Femur (tissue), 1 donor: ENCODE results near the gene DOCK10.

ENCODE experiments used
- DNase-seq: peaks from one replicate; pipeline ENCODE4 v3.0.0-alpha.2; 2017

Gene DOCK10

GRCh38 chr2:224816816-224817215 lies 225.5 kb downstream of the DOCK10 start:
- DNase-seq = no peak

DNA sequence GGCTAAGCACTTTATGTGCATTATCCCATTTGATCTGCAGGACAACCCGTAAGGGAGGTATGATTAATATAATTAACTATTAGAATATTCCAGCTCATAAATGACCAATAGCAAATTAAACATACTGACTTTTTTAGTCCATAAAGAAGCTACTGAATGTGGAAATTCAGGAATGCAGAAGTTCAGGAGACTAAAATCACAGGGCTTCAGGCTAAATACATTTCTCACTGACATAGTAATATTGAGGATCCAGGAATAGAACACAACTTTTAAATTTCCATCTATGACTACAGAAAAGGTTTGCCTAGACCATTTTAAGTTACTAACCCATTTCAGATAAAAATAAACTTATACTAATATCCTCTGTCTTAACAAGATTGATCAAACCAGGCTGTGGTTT lies 228.7 kb downstream of the DOCK10 start:
- DNase-seq = no peak

DNA sequence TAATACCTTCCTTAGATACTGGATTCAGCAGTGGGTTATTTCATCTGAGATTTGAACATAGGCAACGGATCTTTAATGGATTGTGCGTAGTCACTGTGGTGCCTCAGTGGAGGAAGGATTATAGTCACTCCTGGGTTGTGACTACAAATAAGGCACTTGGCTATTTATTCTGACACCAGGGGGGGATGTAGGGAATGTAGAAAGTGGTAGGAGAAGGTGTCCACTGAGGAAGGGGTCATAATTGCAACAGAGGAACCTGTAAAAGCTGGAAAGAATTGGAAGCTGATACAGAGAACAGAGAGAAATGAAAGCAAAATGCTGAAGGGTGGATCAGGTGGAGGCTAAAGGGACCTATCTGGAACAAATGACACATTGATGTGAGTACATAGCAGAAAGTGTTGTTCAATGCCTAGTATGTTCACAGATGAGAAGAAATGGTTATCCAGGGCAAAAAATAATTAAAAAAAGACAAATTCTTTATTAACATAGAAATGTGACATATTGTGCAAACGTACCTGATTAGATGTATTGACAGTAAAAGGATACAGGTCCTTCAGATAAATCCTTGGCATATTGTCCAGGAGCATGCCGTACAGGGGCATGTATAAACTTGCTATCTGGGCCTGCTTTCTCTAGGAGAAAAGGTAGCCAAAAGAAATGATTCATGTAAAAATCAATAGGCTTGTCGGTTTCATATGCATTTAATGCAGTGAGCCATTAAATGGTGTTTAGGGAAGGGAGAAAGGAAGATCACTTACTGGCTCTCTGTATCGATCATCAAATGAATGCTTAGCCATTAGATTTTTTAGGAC lies 234.9 kb downstream of the DOCK10 start:
- DNase-seq = no peak

DNA sequence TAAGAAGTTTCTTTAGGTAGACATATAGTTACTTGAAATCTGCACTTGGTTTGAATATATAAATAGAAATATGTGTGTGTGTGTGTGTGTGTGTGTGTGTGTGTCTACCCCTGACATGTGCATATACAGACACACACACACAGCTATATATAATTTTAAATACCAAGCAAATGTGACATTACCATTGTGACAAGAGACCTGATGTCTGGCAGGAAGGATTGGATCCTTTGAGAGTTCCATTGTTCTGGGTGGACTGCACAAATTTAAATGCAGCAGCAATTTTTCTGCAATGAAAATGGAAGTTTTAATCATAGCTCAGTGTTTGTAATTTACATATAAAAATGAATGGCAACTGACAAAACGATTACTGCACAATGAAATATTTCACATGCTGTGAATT lies 238.3 kb downstream of the DOCK10 start:
- DNase-seq = no peak

DNA sequence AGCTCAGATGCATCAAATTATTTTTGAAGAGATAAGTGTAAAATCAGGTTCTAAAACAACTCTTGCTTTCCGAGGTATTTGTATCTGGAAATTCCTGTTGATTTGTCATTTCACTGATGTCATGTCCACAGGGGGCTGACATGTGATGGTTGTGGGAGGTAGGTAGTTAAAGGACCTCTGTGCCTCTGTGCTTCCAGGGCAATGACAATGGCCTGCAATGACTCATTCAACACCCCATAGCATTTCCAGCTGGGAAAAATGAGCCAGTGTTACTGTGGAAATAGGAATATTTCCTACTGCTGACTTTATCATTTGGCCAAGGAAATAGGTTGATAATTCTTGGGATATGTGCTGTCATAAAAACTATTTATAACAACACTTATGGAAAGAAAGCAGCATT lies 239.9 kb downstream of the DOCK10 start:
- no peak for DNase-seq

- DNase-seq = no peak
Measured at GRCh38 chr2:224801360-224801759, 240.9 kb downstream of the DOCK10 start.

DNA sequence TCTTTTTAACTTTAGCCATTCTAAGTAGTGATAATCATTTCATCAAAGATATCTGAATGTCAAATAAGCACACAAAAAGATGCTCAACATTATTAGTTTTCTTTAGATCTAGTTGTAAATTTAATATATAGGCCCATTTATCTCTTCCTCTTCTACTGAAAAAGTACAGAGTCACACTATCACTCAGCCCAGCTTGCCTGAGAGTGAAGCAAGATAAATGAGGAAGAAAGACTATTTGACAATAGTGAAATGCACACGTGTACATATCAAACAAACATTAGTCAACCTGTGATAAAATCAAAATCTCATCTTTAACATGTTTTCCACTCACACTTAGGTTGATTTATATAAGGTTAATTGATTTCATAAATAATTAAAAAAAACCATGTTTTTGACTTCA lies 242.6 kb downstream of the DOCK10 start:
- no peak for DNase-seq

- no peak for DNase-seq
Measured at GRCh38 chr2:224798180-224798579, 244.1 kb downstream of the DOCK10 start.

- no peak for DNase-seq
Measured at GRCh38 chr2:224796695-224797305, 245.5 kb downstream of the DOCK10 start.

DNA sequence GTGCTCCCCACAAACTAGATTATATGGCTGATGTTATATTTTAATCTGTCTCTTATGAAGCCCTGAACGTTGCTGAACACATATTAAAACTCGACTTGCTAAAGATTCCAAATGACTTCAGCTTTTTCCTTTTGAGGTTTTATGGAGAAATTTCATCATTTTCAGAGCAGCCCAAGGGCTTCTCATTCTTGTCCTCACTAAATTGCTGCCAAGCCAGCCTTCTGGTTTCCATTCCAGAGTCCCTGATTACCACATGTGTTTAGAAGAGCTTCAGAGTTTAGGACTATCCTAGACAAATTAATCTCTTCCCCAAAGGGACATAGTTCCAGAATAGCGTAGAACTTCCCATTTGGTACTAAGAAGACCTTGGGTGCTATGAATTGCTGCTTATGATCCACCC lies 248.3 kb downstream of the DOCK10 start:
- DNase-seq = peak; percentile 58

DNA sequence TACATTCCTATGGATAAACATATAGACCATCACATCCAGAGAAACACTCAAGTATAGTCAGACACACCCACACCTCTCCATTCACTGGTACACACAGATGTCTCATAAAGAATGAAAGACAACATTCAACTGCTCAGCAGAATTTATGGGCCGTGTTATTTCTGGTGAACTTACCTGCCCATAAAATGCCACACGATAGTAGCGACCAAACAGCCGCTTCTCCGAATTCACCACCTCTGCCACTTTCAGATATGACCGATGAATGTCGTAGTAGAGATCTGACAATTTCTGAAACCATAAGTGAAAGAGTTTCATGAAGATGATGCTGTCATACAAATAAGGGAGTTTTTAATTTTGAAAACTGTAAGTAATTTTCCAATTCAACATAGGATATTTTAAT lies 255.4 kb downstream of the DOCK10 start:
- no peak for DNase-seq

DNA sequence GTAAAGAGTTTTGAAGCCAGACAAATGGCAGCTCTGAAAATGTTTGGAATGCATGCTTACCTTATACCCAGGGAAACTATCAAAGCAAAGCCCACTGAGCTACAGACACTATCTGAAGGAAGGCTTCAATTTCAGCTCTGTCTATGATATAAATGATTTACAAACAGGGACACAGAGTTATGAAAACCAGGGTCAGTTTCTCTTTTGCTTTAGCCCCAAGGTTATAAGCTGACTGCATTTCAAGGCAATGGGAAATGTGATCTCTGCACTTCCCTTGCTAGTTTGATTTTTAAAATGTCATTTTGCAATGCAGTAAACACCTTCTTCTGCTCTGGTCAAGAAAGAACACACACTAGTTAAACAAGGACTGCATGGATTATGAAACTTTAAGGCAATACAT lies 260.9 kb downstream of the DOCK10 start:
- DNase-seq = no peak

DNA sequence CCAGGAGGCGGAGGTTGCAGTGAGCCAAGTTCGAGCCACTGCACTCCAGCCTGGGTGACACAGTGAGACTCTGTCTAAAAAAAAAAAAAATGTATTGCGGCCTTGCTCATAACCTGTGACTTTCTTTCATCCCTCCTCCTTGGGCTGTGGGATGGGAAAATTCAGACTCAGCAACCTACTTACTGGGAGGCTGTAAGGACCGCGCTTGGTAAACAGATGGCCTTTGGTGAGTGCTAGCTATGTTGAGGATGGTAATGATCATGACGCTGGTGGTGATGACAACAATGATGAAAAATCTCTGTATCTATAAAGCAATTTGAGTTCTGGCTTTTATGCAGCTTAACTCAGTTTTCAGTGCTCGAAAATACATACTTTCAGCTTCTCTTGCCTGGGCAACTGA lies 261.4 kb downstream of the DOCK10 start:
- no peak for DNase-seq

- DNase-seq = no peak
Measured at GRCh38 chr2:224780106-224780505, 262.2 kb downstream of the DOCK10 start.

- peak; percentile 65 for DNase-seq
Measured at GRCh38 chr2:224778474-224778877, 263.8 kb downstream of the DOCK10 start.

DNA sequence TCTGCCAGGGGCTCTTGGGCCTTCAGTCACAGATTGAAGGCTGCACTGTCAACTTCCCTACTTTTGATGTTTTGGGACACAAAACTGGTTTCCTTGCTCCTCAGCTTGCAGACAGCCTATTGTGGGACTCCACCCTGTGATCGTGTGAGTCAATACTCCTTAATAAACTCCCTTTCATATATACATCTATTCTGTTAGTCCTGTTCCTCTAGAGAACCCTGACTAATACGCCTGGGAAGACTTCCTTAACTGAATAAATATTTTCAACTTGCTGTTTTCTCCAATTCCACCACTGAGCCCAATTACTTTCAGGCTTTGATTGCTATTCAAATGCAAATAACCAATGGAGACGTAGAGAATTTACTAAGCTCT lies 264.7 kb downstream of the DOCK10 start:
- DNase-seq = no peak

GRCh38 chr2:224776795-224777558 lies 265.3 kb downstream of the DOCK10 start:
- no peak for DNase-seq

- no peak for DNase-seq
Measured at GRCh38 chr2:224775647-224776046, 266.6 kb downstream of the DOCK10 start.

DNA sequence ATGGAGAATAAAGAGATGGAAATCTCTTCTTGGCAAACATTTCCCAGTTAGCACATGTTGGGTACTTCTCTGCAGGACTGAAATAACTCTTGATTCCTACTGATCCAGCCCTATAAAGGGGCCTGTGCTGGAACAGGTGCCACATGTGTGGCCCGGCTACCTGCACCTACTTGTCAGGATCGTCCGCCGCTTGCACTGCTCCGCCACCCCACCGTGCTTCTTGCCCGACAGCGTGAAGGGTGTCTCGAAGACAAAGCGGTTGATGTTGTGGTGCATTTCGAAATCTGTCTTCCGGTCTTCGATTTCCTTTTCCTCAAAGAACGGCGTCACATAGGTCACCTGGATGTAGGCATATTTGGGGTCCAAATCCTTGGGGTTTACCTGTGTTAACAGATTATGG lies 267.5 kb downstream of the DOCK10 start:
- DNase-seq = no peak

DNA sequence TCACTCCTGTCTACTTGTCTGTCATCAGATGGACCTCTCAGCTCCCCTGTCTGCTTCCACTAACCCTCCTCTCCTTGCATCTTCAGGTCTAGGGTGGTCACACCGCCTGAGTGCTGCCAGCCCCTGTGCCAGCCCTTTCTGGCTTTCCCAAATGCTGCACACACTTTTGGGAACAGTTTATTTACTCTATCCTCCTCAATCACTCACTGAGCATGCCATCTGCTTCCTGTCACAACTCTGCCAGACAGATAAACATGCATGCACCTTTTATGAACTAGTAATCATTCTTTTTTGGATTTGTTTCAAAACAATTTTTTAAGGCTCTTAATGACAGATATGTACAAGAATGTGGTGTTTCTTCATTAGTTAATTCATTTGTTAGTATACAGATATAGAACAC lies 269.8 kb downstream of the DOCK10 start:
- no peak for DNase-seq

- DNase-seq = no peak
Measured at GRCh38 chr2:224769489-224769888, 272.8 kb downstream of the DOCK10 start.

GRCh38 chr2:224764565-224765236 lies 277.6 kb downstream of the DOCK10 start:
- DNase-seq = no peak

- no peak for DNase-seq
Measured at GRCh38 chr2:224757934-224758548, 284.2 kb downstream of the DOCK10 start.
